ENCODE data around the gene PTPRA.
"Not testable (repeated sequence)": the region's sequence is repeated elsewhere in the genome, so short reads cannot be mapped to it uniquely, and the experiment has no call there.

PTPRA gene, protein sequence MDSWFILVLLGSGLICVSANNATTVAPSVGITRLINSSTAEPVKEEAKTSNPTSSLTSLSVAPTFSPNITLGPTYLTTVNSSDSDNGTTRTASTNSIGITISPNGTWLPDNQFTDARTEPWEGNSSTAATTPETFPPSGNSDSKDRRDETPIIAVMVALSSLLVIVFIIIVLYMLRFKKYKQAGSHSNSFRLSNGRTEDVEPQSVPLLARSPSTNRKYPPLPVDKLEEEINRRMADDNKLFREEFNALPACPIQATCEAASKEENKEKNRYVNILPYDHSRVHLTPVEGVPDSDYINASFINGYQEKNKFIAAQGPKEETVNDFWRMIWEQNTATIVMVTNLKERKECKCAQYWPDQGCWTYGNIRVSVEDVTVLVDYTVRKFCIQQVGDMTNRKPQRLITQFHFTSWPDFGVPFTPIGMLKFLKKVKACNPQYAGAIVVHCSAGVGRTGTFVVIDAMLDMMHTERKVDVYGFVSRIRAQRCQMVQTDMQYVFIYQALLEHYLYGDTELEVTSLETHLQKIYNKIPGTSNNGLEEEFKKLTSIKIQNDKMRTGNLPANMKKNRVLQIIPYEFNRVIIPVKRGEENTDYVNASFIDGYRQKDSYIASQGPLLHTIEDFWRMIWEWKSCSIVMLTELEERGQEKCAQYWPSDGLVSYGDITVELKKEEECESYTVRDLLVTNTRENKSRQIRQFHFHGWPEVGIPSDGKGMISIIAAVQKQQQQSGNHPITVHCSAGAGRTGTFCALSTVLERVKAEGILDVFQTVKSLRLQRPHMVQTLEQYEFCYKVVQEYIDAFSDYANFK

DNA sequence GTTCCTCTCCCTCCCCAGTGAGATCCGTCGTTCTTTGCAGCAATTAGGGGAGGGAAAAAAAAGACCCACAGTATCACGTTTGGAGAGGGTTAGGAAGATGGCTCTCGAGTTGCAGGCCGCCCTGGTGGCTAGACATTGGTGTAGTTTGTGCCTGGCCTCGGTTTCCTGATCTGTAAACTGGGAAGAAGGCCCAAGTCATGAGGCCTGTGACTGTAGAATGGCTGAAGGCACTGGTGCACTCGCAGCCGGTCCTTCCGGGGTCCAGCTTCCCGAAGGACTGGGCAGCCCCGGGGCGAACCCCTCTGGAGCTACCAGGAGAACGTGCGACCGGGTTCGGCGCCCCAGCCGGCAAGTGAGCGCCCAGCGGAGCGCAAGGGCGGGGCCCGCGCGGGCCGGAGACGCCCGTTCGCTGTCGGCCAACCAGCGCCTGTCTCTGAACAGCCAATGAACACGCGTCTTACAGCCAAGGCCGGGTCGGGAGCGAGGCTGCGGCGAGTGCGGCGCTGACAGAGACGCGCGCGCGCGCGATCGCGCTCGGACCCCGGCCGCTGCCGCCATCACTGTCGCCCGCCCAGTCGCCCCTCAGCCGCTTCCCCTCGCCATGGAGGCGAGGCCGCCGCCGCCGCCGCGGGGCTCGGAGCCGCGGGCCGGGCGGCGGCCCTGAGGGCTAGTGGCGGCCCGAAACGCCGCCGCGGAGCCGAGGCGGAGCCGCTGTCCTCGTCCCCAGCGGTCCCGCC, at the start of gene PTPRA:
Gene PTPRA (plus strand): TSS at position 472 of the 737 bp plus-strand sequence. CDS start 90,797 bp downstream, outside the sequence.
- DNase-seq: peak; percentile 64

DNA sequence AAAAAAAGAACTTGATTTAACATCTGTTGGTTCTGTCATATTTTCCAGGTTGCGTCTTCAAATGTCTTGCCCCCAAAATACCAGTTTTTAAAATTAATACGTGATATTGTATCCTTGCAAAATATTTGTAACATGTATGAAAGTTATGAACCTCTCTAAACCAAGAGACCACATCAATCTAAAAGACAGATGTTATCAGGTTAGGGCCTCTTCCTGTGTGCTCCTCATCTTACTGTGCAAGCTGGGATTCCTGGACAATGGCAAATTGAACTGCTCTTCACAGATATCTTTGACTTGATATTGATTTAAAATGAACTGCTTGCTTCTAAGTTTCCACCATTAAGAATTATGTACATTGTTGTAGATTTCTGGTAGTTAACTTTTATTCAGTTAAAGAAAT, 47.5 kb upstream of the PTPRA start:
- DNase-seq: no peak

DNA sequence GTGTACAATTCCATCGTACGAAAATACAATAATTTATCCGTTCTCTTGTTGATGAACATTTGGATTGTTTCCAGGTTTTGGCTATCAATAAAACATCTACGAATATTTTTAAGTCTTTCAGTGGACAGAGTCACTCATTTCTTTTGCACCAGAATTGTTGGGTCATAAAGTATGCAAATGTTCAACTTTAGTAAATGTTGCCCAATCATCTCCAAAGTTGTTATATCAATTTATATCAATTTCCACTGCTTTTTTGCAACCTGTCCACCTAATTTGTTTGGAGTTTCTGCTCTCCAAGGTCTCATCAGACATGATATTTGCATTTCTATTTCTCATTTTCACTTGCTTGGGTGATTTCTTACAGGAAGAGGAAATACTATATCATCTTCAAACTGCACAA, 46.6 kb upstream of the PTPRA start:
- no peak for DNase-seq

DNA sequence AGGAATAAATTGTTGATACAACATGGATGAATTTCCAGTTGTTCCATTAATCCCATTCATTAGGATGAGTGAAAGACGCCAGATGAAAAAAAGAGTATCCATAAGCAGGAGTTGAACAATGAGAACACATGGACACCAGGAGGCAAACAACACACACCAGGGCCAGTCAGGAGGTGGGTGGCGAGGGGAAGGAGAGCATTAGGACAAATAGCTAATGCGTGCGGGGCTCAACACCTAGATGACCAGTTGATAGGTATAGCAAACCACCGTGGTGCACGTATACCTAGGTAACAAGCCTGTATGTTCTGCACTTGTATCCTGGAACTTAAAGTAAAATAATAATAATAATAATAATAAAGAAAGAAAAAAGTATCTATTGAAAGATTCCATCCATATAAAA, 43.9 kb upstream of the PTPRA start:
- DNase-seq: no peak

DNA sequence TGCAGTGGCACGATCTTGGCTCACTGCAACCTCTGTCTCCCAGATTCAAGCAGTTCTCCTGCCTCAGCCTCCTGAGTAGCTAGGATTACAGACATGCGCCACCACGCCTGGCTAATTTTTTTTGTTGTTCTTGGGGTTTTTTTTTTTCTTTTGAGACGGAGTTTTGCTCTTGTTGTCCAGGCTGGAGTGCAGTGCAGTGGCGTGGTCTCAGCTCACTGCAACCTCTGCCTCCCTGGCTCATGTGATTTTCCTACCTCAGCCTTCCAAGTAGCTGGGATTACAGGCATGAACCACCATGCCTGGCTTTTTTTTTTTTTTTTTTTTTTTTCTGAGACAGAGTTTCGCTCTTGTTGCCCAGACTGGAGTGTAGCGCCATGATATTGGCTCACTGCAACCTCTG, 42.1 kb upstream of the PTPRA start:
- not testable (repeated sequence) for DNase-seq

DNA sequence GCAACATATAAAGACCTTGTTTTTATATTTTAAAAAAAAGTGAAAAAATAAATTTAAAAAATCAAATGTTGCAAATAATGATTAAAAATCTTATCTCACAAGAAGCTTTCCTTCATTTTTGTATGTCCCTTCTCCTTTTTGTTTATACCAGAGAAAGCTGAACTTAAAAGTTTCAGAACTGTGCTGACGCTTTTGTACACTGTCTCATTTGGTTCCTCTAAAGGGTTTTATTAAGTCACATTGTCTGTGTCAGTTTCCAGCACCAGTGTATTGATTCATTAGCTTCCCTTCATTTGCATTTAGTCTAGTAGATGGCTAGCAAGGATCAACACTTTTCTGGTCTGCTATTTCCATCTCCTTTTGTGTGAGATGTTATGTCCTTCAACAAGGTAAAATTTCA, 39.5 kb upstream of the PTPRA start:
- no peak for DNase-seq

DNA sequence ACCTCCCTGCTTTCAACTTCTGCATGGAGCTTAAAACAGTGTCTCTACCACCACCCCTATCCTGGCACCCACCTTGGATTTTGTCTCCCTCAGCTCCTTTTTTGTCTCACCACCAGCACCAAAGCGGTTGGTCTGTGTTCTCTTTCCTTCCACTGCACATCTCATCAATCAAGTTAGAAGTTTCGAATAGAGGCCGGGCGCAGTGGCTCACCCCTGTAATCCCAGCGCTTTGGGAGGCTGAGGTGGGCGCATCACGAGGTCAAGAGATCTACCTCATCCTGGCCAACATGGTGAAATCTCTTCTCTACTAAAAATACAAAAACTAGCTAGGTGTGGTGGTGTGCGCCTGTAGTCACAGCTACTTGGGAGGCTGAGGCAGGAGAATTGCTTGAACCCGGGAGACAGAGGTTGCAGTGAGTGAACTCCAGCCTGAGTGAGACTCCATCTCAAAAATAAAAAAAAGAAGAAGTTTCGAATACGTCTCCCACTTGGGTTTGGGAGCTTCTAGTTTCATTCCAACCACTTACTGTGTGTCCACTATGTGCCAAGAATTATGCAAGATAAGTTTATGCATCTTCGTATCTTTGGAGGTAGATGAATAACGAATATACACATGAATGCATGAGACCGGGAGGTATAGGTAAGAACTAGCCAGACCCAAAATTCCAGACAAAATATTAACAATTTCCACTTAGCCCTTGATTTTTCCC, 38.7 kb upstream of the PTPRA start:
- no peak for DNase-seq

DNA sequence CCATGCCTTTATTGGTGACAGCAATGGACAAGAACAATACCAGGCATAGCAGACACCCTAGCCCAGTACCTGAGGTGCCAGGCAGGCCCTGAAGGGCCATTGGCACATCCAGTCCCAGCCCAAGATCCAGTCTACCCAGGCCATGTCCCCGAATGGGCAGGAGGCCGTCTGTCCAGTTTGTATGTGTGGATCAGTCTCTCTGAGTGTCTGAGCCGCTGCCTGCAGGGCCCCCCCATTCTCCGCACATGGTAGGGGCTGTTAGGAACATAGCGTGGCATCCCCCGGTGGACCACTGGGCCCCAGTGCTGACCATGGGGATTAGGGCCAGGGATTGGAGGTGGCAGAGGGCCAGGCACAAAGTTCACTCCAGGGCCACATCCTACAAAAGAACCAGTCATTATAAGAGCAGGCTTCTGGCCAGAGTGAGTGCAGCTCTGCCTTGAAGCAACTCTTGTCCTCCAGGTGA, 37.9 kb upstream of the PTPRA start:
- DNase-seq: no peak

DNA sequence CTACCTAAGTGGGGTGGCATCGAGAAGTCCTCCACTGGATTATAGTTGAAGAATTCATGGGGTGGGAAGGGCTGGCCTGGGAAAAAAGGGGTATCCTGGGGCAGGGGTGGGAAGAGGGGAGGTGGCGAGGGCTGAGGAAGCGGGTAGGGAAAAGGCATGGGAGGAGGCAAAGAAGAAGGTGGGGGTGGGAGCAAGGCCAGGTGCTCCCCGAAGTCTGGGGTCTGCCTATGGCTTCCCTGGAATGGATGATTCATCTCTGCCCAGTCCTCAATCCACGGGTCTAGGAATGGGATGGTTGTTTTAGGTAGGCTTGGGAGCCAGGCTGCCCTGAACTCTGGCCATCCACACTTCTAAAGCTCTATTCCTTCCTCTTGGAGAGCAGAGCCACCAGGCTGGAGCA, 37.2 kb upstream of the PTPRA start:
- no peak for DNase-seq

DNA sequence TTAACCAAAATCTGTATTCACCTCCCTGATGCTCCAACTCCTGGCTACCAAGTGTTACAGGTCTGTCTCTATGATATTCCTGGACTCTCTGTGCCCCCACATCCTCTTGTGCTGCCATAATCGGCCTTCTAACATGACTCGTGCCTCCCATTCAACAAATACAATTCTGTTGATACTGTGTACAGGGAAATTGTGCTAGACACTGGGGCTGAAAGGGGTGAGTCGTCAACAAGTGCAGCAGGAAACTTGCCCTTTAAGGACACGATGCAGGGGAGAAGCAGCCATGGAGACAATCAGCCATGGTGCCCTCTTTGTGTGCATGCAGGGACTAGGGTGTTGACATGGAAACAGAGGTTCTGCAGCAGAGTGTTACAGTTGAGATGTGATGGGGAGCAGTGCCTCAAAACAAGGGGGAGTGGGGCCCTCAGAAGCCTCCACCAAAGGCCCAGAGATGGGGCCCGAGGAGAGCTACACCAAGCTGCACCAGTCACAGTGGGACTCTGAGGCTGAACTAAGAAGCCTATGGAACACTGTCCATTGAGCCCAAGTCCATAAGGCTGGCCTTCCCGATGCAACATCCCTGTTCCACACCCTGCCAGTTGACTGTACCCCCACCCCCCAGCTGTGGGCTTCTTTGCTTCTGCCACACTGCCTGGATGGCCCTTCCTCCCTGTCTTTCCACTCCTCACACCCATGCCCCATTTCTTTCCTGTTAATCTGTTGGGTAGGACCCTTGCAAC, 35.9 kb upstream of the PTPRA start:
- no peak for DNase-seq

DNA sequence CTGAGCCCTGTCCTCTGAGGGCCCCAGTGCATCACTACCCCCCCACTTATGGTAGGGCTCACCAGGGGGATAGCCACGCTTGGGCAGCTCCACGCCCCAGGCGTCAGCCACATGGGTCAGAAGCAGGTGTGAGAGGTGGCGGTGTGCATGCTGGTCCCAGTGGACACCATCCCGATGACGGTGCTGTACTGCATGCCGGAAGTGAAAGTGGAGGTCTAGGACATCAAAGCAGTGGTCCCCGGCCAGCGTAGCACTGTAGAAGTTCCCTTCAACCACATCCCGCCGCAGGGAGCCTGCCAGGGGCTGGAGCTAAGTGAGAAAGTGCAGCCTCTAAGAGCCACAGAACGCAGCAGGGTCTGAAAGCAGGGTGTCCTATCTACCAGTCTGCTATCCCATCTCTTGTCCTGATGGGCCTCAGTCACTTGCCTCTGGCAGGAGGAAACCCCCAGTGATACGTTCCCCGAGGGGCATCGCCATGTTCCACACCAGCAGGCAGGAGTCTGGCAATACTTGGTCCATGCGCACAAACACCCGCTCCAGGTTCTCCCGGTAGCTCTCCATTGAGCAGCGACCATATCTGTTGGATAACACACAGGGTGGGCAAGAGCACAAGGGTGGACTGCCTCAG, 35.0 kb upstream of the PTPRA start:
- DNase-seq: no peak

DNA sequence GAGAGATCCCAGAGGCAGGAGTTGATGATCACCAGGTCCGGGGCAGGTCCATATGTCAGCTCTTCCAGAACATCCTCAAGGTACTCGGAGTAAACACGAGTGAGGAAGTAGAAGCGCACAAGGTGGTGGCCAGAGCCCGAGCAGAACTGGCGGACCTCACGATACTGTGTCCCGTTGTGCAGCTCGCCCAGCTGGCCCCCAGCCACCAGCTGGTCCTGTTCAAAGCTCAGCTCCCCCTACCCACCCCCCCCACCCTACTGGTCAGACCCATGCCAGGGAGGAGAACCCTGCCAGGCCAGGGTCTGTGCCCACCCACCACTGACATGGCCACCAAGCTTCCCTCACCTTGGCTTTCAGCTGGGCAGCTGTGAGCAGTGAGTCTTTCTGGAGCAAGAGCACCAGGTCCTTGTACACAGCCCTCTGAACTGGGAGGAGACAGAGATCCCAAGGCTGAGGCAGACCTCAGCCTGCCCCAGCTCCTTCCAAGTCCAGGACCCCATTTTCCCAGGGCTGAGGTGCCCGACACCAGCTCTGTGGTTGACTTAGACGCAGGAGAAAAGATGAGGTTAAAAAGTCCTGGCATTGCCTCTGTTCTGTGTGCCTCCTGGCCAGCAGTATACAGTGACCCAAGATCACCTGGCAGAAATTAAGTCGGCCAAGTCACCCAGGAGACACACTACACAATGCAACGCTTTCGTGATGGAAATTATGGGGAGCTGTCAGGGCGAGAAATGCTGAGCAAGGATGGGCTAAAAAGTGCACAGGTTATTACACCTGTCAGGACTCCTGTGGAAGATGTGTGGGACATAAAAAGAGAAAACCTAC, 34.2 kb upstream of the PTPRA start:
- DNase-seq: no peak

DNA sequence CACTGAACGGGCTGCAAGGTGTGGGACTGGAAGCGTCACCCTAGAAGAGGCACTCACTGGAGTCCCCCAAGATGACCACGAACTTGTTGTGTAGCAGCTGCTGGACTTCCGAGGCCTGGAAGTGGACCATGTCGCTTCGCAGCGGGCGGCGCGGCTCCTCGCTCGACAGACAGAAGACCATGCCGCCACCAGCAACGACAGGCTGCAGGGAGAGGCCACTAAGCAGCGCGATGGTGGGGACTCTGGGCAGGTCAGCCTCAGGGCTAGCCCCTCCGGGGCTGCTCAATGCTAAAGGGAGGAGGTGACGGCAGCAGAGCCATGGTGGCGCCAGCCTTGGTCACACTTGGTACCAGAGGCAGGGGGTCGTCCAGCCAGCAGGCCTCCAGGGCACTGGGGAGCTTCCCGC, 33.5 kb upstream of the PTPRA start:
- DNase-seq: no peak

DNA sequence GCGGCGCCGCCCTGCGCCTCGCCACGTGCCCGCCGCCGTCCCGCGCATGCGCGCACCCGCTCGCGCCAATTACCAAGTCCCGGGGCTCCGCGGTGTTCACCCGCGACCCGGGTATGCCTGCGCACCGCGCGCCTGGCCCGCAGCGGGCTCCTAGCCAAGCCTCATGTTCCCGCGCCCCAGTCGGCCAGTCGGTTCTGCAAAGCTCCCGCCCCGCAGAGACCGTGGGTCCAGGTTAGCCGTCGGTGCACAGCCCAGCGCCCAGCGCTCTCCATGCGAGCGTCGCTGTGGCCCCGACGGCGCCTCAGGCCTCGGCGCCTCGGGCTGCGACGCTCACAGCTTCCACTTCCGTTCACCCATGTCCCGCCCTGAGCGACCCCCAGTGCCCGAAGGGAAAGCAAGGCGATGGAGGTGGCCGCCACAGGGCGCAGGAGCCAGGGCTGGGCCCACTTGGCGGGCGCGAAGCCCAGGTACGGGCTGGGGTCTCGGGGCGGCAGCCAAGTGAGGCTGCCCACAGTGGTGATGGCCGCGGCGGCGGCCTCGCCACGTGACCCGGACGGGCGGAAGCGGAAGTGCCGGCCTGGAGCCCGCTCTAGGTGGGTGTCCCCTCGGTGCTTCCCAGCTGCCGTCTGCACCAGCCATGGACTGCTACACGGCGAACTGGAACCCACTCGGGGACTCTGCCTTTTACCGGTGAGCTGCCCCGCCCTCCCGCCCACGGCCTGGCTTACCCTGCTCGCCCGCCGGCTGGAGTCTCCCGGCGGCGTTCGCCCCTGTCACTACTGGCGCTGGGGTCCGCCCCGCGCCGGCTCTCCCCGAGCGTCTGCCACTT, 32.9 kb upstream of the PTPRA start, which contains the start of the genes PCED1A and VPS16:
Gene PCED1A (minus strand): TSS at position 518 of the 829 bp plus-strand sequence. CDS start 743 bp downstream, outside the sequence.
Gene VPS16 (plus strand): TSS at position 608 of the 829 bp plus-strand sequence. CDS start 30 bp downstream, at position 638.
- DNase-seq: peak; percentile 51

DNA sequence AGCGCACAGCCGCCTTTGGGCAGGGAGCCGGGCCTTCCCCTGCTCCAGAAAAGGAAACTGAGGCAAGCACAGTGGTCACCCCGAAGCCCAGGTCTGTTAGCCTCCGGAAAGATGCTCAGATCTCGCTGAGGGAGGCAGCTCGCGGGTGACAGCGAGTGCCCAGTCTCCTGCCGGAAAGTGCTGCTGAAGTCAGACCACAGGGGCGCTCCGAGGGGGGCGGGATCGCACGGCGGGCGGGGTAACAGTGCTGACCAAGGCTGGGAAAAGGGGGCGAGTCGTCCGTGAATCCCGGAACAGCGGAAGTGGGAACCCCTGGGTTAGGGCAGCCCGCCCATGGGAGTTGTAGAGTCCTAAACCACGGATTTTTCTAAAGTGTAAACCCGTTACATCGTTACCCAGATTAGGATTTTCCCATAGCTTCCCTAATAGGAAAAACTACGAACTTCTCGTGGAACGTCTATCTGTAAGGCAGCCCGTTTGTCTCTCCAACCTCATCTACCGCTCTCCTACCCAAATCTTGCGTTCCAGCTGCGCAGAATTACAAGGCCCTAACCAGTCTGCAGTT, 32.2 kb upstream of the PTPRA start:
- no peak for DNase-seq

DNA sequence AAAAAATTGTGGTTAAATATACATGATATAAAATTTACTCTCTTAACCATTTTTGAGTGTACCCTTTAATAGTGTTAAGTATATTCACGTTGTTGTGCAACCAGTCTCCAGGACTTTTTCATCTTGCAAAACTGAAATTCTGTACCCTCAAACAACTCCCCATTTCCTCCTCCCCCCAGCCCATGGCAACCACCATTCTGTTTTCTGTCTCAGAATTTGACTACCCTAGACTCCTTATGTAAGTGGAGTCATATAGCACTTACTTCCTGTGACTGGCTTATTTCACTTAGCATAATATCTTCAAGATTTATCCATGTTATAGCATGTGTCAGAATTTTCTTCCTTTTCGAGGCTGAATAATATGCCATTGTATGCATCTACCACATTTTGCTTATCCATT, 27.7 kb upstream of the PTPRA start:
- DNase-seq: no peak

DNA sequence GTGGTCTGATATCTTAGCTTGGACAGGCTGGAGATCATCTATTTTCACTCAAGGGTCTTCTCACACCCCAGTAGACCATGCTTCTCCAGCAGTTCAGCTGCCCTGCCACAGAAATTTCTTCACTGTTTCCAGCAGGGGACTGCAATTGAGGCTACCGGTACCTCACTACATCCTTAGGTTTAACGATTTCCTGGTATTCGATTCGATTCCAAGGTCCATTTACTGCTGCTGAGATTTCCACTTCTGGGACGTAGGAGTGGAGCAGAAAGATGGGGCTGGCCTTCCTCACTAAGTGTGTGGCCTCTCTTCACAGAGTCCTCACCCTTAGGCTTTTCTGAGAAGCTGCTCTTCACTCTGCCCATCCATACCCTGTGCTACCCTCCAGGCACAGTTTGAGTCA, 26.6 kb upstream of the PTPRA start:
- DNase-seq: no peak

DNA sequence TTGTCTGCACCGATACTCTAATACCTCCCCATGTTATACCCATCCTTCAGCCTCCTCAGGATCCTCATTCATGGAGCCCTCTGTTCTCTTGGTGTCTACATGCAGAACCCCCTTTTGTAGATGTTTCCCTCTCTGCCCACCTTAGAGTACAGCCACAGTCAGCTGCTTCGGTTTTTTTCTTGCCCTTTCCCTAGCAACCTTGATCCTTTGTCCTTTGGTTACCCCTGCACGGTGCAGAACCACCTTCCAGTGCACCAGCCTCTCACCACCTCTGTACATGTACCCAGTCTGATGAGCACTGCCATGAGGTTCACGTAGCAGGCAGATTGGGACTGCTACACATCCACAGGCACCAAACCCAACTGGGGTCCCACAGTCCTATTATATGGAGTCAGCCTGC, 25.5 kb upstream of the PTPRA start:
- no peak for DNase-seq

DNA sequence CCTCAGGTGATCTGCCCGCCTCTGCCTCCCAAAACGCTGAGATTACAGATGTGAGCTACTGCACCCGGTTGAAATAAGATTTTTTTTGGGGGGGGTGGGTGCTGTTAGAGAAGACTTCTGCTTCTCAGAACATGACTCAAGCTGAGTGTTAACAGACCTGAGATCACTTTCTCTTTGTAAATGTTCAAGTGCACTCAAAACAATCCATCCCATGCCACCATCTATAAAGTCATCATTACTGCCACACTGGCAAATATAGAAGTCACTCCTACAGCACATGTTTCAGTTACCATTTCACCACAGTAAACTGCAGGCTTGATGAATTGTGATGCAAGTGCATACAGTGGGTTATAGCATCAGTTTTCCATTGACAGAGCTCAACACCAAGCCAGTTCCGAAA, 23.8 kb upstream of the PTPRA start:
- DNase-seq: no peak

All from GF-D8 (cell line).